GM12878 (cell line): Measurements from ENCODE around the gene TRAF3IP3. TPM values are rescaled to one million over a fixed set of nuclear protein-coding genes. Genes with fewer than 3 reads are reported as not detected.

ENCODE experiments used
- ATF3 ChIP-seq: IDR thresholded peaks from 2 replicates; pipeline ENCODE4 v1.6.1; 2011; ENCODE audit warnings: low read depth, mild to moderate bottlenecking, low read length, moderate library complexity, borderline replicate concordance; ENCODE audit errors: extremely low read depth
- CREM ChIP-seq: IDR thresholded peaks from 2 replicates; pipeline ENCODE4 v1.6.1; 2014; ENCODE audit warnings: antibody characterized with exemption, low read depth
- CUX1 ChIP-seq: IDR thresholded peaks from 2 replicates; pipeline ENCODE4 v1.6.1; 2012; ENCODE audit warnings: improper control_type of control experiment, low read depth, low read length; ENCODE audit not compliant: insufficient replicate concordance
- EGR1 ChIP-seq, 2 experiments: IDR thresholded peaks; 1 replicate in 1 of 2; 2 replicates in 1 of 2; pipeline ENCODE4 v1.6.1; 2011 to 2012; ENCODE audit warnings: low read depth in 2 of 2, low read length in 2 of 2, borderline replicate concordance in 1 of 2, mild to moderate bottlenecking in 1 of 2, moderate library complexity in 1 of 2
- IKZF1 ChIP-seq: fragments of 450-650 bp; conservative IDR thresholded peaks from 2 replicates; pipeline ENCODE4 v1.6.1; 2017; ENCODE audit warnings: antibody characterized with exemption, mild to moderate bottlenecking
- MTA3 ChIP-seq: IDR thresholded peaks from 2 replicates; pipeline ENCODE4 v1.6.1; 2012; ENCODE audit warnings: low read length, inconsistent platforms, borderline replicate concordance
- NBN ChIP-seq: fragments of 450-650 bp; IDR thresholded peaks from 2 replicates; pipeline ENCODE4 v1.6.1; 2016
- PAX5 ChIP-seq: IDR thresholded peaks from 2 replicates; pipeline ENCODE4 v1.6.1; 2011; ENCODE audit warnings: low read depth, low read length, borderline replicate concordance
- PKNOX1 ChIP-seq: fragments of 450-650 bp; IDR thresholded peaks from 2 replicates; pipeline ENCODE4 v1.6.1; 2016; ENCODE audit warnings: mild to moderate bottlenecking
- PML ChIP-seq: IDR thresholded peaks from 2 replicates; pipeline ENCODE4 v1.6.1; 2012; ENCODE audit warnings: low read length, inconsistent platforms
- RB1 ChIP-seq: fragments of 450-650 bp; formaldehyde crosslinking; IDR thresholded peaks from 2 replicates; pipeline ENCODE4 v1.6.1; 2017; ENCODE audit warnings: mild to moderate bottlenecking, borderline replicate concordance
- SMARCA5 ChIP-seq: fragments of 450-650 bp; IDR thresholded peaks from 2 replicates; pipeline ENCODE4 v1.6.1; 2017; ENCODE audit warnings: mild to moderate bottlenecking
- SUPT20H ChIP-seq: IDR thresholded peaks from 2 replicates; pipeline ENCODE4 v1.6.1; 2011; ENCODE audit warnings: low read depth, mild to moderate bottlenecking, low read length, moderate library complexity, borderline replicate concordance; ENCODE audit not compliant: control insufficient read depth
- TCF12 ChIP-seq: IDR thresholded peaks from 2 replicates; pipeline ENCODE4 v1.6.1; 2011; ENCODE audit warnings: low read depth, mild to moderate bottlenecking, low read length
- YBX1 ChIP-seq: fragments of 450-650 bp; IDR thresholded peaks from 2 replicates; pipeline ENCODE4 v1.6.1; 2016; ENCODE audit warnings: antibody characterized with exemption
- ZBTB11 ChIP-seq: fragments of 450-650 bp; formaldehyde crosslinking; IDR thresholded peaks from 2 replicates; pipeline ENCODE4 v1.5.0; 2022; ENCODE audit warnings: mild to moderate bottlenecking, missing genetic modification characterization
- polyA plus RNA-seq, 11 experiments: library from polyadenylated mRNA; depleted of rRNA in 4 of 11; unstranded in 6 of 11; stranded (reverse) in 5 of 11; fragments of >200 nt; fragmentation: Nextera tagmentation in 4 of 11; fragmentation: Illumina TruSeq in 1 of 11; extraction: Ambion mirVana in 4 of 11; extraction: Trizol in 1 of 11; gene quantifications; 1 replicate in 1 of 11; 2 replicates in 10 of 11; pipeline versions ENCODE4 v1.2.1 to v1.2.3, GENCODE V29; 2011 to 2016; ENCODE audit warnings: inconsistent platforms in 2 of 11, missing spikeins in 2 of 11, low read depth in 1 of 11
- total RNA-seq, 4 experiments: library from RNA; depleted of rRNA in 3 of 4; stranded (reverse); fragments of >200 nt in 3 of 4; fragmentation: Illumina TruSeq in 1 of 4; extraction: Trizol in 1 of 4; gene quantifications; 2 replicates each; pipeline versions ENCODE4 v1.2.1 to v1.2.3, GENCODE V29; 2013 to 2021

Gene TRAF3IP3
- total and polyA plus RNA-seq, 10 of the 15 experiments (the other 5 are each of a cell fraction or from before 2014, with no cell fraction given): 61.6 to 121 (median 96.5) TPM

- TF ChIP-seq ZBTB11 (CRISPR knock-in tag) (no peak), CREM (peak; percentile 93), RB1 (no peak), TCF12 (0 out of 2 replicates have a peak, but pooled peaks have one; percentile 31), MTA3 (peak; percentile 85; the same call in 1 of the 2 replicates), PKNOX1 (no peak), IKZF1 (peak; percentile 93), ATF3 (no peak), PML (peak; percentile 81), SMARCA5 (peak; percentile 22), CUX1 (peak; percentile 17), PAX5 (peak; percentile 69; the same call in 1 of the 2 replicates), YBX1 (no peak), SUPT20H (no peak), NBN (peak; percentile 83; the same call in 1 of the 2 replicates), EGR1 (IDR thresholded peaks at IDR 0.05; ENCODE audit: borderline replicate concordance in 1 of 2, low read depth in 2 of 2, low read length in 2 of 2) (peak in 1 of 2 experiments; percentile 56; a peak in 1 of 3 replicates)
These were observed 4.1 kb upstream of the TRAF3IP3 start (continued) for GRCh38 chr1:209751627-209752231.
